Neural progenitor cell (in vitro differentiated cells): ENCODE data around the gene GRK3.

Experiments
- EZH2 ChIP-seq: fragments of 200-600 bp; sonication (generic); IDR thresholded peaks from 2 replicates; pipeline ENCODE4 v1.6.1; 2017; ENCODE audit warnings: antibody characterized with exemption, mild to moderate bottlenecking, moderate library complexity
- EZH2phosphoT487 ChIP-seq: fragments of 200-600 bp; sonication (generic); IDR thresholded peaks from 2 replicates; pipeline ENCODE4 v1.6.1; 2017; ENCODE audit warnings: antibody characterized with exemption
- TF ChIP-seq, protein P1 (sequence below): fragments of 200-600 bp; sonication (generic); IDR thresholded peaks from 2 replicates; pipeline ENCODE4 v1.5.1; 2017; ENCODE audit warnings: antibody characterized with exemption, mild to moderate bottlenecking

DNA sequence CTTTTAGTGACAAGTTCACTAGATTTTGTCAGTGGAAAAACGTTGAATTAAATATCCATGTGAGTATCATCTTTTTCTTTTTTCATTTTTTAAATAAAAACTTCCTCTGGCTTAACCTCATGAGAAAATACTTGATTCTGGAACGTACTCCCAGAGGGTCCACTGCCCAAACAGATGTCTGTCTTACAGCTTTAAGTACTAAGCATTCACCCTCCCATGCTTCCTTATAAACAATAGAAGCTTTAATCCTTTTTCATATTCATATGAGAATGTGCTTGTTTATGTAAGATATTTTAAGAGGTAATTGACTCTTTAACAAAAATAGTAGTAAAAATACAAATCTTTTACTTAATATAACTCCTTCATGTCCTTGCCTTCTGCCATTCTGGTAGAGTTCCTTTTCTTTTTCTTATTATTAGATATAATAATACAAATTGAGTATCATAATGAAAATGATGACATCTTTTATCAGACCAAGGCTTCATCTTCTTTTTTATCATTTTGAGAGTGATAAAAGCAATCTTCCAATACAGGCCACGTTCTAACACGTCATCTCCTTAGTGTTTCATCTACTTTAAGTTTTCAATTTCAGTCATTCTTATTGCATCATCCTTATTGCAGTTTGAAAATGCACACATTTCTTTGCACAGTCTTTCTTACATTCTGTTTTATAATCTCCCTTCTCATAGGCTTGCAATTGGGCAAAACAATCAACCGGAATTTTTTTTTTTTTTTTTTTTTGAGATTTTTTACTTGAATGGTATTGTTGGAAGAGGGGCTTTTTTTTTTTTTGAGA is 108.0 kb downstream of the GRK3 start:
- TF ChIP-seq, protein P1, sequence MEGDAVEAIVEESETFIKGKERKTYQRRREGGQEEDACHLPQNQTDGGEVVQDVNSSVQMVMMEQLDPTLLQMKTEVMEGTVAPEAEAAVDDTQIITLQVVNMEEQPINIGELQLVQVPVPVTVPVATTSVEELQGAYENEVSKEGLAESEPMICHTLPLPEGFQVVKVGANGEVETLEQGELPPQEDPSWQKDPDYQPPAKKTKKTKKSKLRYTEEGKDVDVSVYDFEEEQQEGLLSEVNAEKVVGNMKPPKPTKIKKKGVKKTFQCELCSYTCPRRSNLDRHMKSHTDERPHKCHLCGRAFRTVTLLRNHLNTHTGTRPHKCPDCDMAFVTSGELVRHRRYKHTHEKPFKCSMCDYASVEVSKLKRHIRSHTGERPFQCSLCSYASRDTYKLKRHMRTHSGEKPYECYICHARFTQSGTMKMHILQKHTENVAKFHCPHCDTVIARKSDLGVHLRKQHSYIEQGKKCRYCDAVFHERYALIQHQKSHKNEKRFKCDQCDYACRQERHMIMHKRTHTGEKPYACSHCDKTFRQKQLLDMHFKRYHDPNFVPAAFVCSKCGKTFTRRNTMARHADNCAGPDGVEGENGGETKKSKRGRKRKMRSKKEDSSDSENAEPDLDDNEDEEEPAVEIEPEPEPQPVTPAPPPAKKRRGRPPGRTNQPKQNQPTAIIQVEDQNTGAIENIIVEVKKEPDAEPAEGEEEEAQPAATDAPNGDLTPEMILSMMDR, result no peak
- TF ChIP-seq EZH2phosphoT487 (no peak), EZH2 (no peak)
